NT2/D1 (cell line): ENCODE results near the gene PTPRJ.

ENCODE experiments used
- SUZ12 ChIP-seq: IDR thresholded peaks from 2 replicates; pipeline ENCODE4 v1.6.1; 2011; ENCODE audit not compliant: insufficient read length, insufficient read depth; ENCODE audit errors: extremely low read depth
- YY1 ChIP-seq: IDR thresholded peaks from 2 replicates; pipeline ENCODE4 v1.6.1; 2011; ENCODE audit not compliant: insufficient read length, insufficient read depth
- ZNF274 ChIP-seq: IDR thresholded peaks from 2 replicates; pipeline ENCODE4 v1.6.1; 2011; ENCODE audit warnings: mild to moderate bottlenecking, low read depth, low read length

DNA sequence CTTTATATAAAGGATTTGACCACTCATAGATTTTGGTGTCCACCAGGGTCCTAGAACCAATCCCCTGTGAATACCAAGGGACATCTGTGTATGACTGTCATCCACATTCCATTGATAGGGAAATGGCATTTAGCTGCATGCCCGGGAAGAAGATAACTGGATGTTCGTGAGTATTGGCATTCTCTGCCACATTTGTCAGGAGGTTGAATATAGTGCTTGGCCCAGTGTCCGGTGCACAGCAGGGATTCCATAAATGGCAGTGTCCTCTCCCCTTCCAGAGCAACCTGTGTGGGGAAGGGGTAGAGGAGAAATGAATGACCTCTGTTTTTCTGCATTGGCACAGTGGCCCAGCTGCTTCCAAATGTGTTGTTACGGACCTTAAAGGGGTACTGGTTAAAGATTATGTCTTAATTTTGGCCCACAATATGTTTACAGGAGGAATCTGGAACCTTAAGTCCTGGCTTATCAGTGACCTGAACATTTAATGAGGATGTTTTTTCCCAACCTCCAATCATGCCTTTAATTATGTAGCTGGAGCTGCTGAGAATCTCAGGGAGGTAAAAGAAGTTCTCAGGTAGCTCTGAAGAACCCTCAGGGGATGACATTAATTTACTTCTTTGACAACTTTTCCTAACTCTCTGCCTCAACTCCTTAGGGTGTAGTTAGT, 202.6 kb downstream of the PTPRJ start:
- TF ChIP-seq ZNF274, result no peak
- TF ChIP-seq SUZ12, result no peak
- TF ChIP-seq YY1, result no peak
